Upper lobe of right lung (tissue), 1 donor: Measurements from ENCODE around the gene DPP9. TPM values are rescaled to one million over a fixed set of nuclear protein-coding genes. Genes with fewer than 3 reads are reported as not detected.
"Not testable (repeated sequence)": the region's sequence is repeated elsewhere in the genome, so short reads cannot be mapped to it uniquely, and the experiment has no call there.

Experiments
- ATAC-seq: fragments of 200-7000 bp; cut with Tn5 transposase; one replicate; pipeline ENCODE4 v1.9.1; 2020; ENCODE audit warnings: mild to moderate bottlenecking, moderate library complexity
- DNase-seq: peaks from one replicate; pipeline ENCODE4 v3.0.0-alpha.2; 2020
- H3K27ac ChIP-seq: fragments of 200-600 bp; one replicate; pipeline ENCODE4 v1.8.0; 2022
- H3K27me3 ChIP-seq: fragments of 200-600 bp; one replicate; pipeline ENCODE4 v1.8.0; 2022; ENCODE audit warnings: mild to moderate bottlenecking
- H3K36me3 ChIP-seq: fragments of 200-600 bp; one replicate; pipeline ENCODE4 v1.8.0; 2022
- H3K4me1 ChIP-seq: fragments of 200-600 bp; one replicate; pipeline ENCODE4 v1.8.0; 2022
- H3K4me3 ChIP-seq: fragments of 200-600 bp; one replicate; pipeline ENCODE4 v1.8.0; 2022; ENCODE audit warnings: mild to moderate bottlenecking
- H3K9me3 ChIP-seq: fragments of 200-600 bp; one replicate; pipeline ENCODE4 v1.8.0; 2022
- intact Hi-C: fragments of 100-400 bp; cut with DNase I; formaldehyde crosslinking; loops from one replicate; pipeline ENCODE4 v1.11.0; 2022
- total RNA-seq: library from RNA; stranded (reverse); fragmentation: NEBNext Ultra II Directional; extraction: Animal tissue kit (Norgen Biotek cat#: 25700); gene quantifications from one replicate; pipeline ENCODE4 v1.2.1, GENCODE V29; 2021
- TF ChIP-seq, protein P1 (sequence below): fragments of 200-600 bp; IDR thresholded peaks from one replicate; pipeline ENCODE4 v1.8.0; 2022; ENCODE audit warnings: antibody characterized with exemption
- donor health status: DM: no; HTN: yes; CAD: no; lungs with severe emphysema.

The DPP9 gene
- total RNA-seq, 1 donor from 2014 or later = 75.8 TPM

DNA sequence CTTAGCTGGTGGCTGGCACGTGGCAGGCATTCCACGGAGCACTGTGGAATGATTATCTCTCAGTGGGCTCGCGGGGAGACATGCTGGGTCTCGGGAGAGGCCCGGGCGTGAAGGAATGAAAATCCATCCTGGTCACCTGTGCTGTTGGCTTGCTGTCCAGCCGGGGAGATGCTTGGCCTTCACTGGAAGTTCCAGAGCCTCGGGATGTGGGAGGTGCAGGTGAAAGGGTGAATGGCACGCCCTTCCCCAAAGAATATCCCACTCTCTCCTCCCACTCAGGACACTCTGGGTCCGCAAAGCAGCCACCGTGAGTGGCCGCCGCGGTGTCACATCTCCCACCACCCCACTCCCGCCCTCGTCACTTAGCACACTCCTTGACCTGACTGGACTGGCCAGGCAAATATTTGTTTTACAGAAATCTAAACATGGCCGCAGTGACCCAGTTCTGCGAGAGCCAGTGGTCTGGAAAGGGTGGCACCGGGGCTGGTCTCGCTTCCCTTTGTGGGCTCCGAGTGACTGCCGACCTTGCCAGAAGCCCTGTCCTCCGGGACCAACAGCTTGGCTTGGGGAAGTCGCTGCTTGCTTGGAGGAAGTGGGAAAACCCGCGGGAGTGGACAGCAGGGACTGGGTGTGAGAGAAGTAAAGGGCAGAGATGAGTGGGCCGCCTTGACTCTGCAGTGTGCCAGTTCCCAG is 8.0 kb downstream of the DPP9 start:
- Histone ChIP-seq H3K36me3 (peaks cover 81% of the 10 kb centered on the region), H3K27ac (peak overlapping the region; percentile 47), H3K27me3 (no peaks in the 10 kb centered on the region), H3K4me1 (peaks cover 41% of the 10 kb centered on the region), H3K4me3 (no peak overlapping the region), H3K9me3 (no peaks in the 10 kb centered on the region)
- intact Hi-C loops = no loop called here
- DNase-seq = peak; percentile 85
- peak; percentile 71 for ATAC-seq
- TF ChIP-seq, protein P1, sequence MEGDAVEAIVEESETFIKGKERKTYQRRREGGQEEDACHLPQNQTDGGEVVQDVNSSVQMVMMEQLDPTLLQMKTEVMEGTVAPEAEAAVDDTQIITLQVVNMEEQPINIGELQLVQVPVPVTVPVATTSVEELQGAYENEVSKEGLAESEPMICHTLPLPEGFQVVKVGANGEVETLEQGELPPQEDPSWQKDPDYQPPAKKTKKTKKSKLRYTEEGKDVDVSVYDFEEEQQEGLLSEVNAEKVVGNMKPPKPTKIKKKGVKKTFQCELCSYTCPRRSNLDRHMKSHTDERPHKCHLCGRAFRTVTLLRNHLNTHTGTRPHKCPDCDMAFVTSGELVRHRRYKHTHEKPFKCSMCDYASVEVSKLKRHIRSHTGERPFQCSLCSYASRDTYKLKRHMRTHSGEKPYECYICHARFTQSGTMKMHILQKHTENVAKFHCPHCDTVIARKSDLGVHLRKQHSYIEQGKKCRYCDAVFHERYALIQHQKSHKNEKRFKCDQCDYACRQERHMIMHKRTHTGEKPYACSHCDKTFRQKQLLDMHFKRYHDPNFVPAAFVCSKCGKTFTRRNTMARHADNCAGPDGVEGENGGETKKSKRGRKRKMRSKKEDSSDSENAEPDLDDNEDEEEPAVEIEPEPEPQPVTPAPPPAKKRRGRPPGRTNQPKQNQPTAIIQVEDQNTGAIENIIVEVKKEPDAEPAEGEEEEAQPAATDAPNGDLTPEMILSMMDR = no peak

DNA sequence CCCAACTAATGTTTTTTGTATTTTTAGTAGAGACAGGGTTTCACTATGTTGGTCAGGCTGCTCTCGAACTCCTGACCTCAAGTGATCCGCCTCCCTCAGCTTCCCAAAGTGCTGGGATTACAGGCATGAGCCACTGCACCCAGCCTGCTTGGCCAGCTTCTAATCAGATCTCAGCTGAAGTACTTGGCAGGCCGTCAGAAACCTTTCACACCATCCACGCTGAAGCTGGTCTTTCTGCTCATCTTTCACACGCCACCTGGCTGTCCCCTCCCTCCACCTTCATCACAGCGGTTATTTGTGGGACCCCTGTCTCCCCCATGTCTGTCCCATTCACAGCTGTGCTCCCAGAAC is 8.5 kb downstream of the DPP9 start:
- H3K27me3 ChIP-seq, H3K4me3 ChIP-seq, DNase-seq, intact Hi-C loops, H3K9me3 ChIP-seq, ATAC-seq: not testable (repeated sequence)
- peaks cover 82% of the 10 kb centered on the region for H3K36me3 ChIP-seq
- H3K4me1 ChIP-seq = peaks cover 44% of the 10 kb centered on the region
- peak overlapping the region; percentile 47 for H3K27ac ChIP-seq

DNA sequence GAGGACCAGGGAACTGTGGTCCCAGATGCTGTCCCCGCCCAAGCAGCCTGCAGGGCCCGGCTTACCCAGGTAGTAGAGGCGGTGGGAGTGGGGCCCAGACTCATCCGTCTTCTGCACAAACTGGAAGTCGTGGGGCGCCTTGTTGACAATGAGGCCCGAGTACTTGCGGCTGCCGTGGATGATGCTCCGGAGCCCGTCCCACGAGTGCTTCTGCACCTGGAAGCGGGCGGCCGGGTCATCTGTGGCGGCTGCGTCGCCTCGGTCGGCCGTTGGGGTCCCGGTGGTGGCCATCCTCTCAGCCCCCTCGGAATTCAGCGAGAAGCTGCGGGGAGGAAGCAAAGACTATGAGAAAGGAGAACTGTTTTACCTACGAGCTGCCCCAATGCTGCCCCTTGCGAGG is 9.6 kb downstream of the DPP9 start:
- intact Hi-C loops = no loop called here
- Histone ChIP-seq H3K9me3 (no peaks in the 10 kb centered on the region), H3K36me3 (peaks cover 79% of the 10 kb centered on the region), H3K27me3 (no peaks in the 10 kb centered on the region), H3K4me1 (peaks cover 55% of the 10 kb centered on the region), H3K27ac (peak overlapping the region; percentile 14), H3K4me3 (no peak overlapping the region)
- TF ChIP-seq, protein P1 = no peak
- DNase-seq (no peak), ATAC-seq (no peak)

DNA sequence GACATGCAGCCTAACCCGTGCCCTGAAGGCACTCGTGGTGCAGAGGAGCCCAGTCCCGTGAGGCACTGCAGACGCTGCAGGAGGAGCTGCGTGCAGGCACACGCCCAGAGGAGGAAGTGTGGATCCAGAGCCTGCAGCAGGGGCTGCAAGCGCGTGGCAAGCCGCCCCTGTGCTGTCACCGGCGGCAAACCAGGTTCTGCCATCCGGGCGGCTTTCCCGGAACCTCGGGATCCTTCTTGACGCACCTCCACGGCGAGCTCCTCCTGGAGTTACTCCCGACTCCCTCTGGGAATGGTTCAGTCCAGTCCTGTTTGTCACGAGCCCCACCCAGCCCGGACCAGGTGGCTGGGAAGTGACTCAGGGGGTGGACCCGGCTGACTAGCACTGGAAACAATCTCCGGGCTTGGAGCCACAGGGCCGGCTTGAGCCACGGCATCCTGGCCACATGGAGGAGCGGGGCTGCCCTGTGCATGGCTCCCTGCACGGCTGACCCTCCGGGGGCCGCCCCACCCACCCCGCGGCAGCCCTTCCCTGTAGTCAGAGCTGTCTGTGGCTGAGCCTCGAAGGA is 10.2 kb downstream of the DPP9 start:
- DNase-seq (peak; percentile 76), ATAC-seq (peak; percentile 56)
- H3K4me1 ChIP-seq = peaks cover 51% of the 10 kb centered on the region

DNA sequence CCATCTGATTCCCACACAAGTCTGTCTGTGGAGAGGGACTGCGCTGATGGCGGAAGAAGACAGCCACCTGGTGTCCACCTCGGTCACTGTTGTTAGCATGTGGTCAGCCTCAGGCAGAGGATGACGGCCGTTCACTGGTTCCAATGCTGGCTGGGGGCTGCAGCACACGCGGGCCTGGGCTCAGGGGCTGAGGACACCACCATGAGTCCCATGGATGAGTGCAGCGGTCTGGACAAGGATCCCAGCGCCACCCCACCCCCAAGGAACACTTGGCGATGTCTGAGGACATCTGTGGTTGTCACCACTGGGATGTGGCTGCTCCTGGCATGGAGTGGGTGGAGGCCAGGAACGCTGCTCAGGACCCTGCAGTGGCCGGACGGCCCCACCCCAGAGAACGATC is 10.9 kb downstream of the DPP9 start:
- TF ChIP-seq, protein P1 = no peak
- H3K36me3 ChIP-seq = peaks cover 73% of the 10 kb centered on the region
- DNase-seq (no peak), ATAC-seq (no peak)
- no peaks in the 10 kb centered on the region for H3K9me3 ChIP-seq
- H3K27me3 ChIP-seq = no peaks in the 10 kb centered on the region
- no peak overlapping the region for H3K4me3 ChIP-seq
- intact Hi-C loops = no loop called here
- H3K4me1 ChIP-seq = peaks cover 45% of the 10 kb centered on the region
- H3K27ac ChIP-seq = peak overlapping the region; percentile 60

More for the DNA sequence above, 10.2 kb downstream of the DPP9 start:
- TF ChIP-seq, protein P1 = no peak
- Histone ChIP-seq H3K36me3 (peaks cover 79% of the 10 kb centered on the region), H3K27me3 (no peaks in the 10 kb centered on the region), H3K27ac (peak overlapping the region; percentile 60), H3K4me3 (no peak overlapping the region), H3K9me3 (no peaks in the 10 kb centered on the region)
- intact Hi-C loops = no loop called here

DNA sequence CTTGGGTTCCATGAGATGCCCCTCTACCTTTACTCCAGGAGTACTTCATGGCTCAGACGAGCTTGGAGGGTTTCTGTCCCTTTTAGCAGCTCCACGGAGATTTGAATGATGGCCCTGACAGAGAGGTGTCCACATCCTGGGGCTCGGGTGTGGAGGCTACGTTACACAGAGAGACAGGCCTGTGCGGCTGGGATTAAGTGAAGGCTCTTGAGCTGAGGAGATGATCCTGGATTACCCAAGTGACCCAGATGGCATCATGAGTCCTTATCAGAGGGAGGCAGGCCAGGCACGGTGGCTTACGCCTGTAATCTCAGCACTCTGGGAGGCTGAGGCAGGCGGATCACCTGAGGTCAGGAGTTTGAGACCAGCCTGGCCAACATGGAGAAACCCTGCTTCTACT is 12.4 kb downstream of the DPP9 start:
- TF ChIP-seq, protein P1 = no peak
- Histone ChIP-seq H3K4me1 (peaks cover 36% of the 10 kb centered on the region), H3K27ac (no peak overlapping the region), H3K9me3 (no peaks in the 10 kb centered on the region), H3K4me3 (no peak overlapping the region), H3K27me3 (no peaks in the 10 kb centered on the region), H3K36me3 (peaks cover 71% of the 10 kb centered on the region)
- no peak for ATAC-seq
- DNase-seq = no peak
- intact Hi-C loops = no loop called here
